SK-N-DZ (cell line): ENCODE results near the gene USF2.

Experiments used
- DNase-seq: peaks from one replicate; pipeline ENCODE4 v3.0.0-alpha.2; 2015; ENCODE audit warnings: low spot score

Gene USF2

DNA sequence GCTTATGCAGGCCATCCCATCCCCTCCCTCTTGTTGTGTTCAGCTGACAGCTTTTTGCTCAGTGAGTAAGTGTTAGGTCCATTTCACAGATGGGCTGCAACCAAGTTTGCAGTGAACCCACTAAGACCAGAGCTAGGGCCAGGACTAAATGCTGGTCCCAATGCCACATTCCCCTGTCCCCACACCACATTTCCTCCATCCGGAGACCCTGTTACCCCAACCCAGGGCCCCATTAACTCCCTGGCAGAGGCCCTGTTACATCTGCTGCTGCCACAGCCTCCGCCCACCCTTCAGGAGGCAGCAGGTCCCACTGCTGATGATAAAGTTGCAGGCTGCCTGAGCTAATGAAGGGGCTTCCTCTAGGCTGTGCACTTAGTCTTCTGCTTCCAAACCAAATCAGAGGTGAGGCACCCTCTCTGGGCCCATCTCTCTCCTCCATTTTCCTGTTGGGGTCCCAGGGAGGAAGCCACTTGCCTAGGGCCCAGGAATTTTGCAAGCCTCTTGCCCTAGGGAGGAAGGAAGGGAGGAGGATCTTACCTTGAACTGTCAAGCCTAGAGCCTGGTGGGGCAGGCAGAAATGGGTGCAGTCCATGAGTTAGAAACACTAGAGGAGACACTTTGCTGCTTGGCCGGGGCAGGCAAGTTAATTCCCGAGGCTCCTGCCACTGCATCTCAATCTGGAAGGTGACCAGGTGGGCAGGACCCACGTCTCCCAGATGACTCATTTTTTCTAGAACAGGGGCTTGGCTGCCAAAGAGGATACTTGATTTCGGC, 3.4 kb upstream of the USF2 start:
- no peak for DNase-seq

DNA sequence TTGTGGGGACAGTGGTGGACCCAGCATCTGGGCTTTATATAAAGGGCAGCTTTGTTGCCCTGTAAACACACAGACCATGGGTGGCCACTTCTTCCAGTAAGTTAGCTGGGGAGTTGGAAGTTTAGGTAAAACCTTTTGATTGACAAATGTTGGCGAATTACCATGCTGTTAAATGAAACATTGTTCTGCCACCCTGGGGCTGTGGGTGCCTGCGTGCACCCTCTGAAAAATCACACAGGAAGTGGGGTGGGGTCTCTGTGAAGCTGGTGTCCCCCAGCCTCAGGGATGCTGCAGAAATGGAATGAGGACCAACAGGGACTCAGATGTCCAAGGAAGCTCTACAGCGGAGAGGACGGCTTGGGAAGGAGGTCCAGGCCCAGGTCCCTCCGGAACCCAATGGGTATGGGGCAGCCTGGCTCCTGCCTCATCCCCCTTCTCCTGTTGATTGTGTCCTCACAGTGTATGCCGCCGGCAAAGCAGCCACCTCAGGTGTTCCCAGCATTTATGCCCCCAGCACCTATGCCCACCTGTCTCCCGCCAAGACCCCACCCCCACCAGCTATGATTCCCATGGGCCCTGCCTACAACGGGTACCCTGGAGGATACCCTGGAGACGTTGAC, 2.8 kb upstream of the USF2 start:
- DNase-seq: no peak

DNA sequence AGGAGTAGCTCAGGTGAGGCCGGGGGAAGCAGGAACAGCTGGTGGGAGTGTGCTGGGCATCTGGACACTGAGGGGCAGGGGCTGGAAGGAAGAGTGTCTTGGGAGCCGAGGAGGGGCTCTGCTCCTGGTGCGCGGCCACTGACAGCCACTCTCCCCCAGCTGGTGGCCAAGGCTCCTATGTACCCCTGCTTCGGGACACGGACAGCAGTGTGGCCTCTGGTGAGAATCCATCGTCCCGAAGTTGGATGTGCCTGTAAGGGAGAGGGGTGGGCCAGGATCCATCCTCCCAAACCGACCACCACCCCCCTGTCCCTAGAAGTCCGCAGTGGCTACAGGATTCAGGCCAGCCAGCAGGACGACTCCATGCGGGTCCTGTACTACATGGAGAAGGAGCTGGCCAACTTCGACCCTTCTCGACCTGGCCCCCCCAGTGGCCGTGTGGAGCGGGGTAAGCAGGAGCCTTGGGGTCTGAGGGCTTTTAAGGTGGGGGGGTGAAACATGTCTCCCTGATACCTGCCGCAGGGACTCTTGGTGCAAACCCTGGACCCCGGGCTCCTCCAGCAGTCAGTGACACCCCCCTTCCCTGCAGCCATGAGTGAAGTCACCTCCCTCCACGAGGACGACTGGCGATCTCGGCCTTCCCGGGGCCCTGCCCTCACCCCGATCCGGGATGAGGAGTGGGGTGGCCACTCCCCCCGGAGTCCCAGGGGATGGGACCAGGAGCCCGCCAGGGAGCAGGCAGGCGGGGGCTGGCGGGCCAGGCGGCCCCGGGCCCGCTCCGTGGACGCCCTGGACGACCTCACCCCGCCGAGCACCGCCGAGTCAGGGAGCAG, 2.0 kb upstream of the USF2 start:
- no peak for DNase-seq

DNA sequence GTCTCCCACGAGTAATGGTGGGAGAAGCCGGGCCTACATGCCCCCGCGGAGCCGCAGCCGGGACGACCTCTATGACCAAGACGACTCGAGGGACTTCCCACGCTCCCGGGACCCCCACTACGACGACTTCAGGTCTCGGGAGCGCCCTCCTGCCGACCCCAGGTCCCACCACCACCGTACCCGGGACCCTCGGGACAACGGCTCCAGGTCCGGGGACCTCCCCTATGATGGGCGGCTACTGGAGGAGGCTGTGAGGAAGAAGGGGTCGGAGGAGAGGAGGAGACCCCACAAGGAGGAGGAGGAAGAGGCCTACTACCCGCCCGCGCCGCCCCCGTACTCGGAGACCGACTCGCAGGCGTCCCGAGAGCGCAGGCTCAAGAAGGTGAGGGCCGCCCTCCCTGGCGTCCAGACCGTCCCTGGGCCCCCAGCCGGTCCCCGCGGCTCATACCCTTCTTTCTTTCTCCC, 1.4 kb upstream of the USF2 start:
- peak; percentile 34 for DNase-seq

DNA sequence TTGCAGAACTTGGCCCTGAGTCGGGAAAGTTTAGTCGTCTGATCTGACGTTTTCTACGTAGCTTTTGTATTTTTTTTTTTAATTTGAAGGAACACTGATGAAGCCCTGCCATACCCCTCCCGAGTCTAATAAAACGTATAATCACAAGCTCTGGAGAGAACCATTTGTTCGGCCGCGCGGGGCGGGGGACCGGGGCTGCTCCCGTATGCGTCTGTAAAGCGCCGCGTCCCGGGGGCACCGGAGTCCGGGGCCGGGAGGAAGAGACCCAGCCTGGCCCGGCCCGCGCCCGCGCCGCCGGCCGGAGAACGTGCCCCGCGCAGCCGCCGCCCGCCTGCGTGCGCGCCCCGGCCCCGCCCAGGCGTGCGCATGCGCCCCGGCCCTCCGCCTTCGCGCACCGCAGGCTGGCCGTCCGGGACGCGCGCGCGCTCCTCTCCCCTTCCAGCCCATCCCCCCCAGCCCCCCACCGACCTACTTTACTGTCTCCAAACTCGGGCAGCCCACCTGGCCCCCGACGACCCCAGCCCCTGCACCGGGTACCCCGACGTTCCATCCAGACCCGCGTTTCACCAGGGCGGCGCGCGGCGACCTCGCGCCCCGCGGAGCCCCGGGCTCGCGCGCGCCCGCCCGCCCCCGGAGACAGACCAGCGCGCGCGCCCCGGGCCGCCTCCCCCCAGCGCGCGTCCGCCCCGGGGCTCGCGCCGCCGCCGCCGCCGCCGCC, 785 bp upstream of the USF2 start:
- DNase-seq: peak; percentile 43

DNA sequence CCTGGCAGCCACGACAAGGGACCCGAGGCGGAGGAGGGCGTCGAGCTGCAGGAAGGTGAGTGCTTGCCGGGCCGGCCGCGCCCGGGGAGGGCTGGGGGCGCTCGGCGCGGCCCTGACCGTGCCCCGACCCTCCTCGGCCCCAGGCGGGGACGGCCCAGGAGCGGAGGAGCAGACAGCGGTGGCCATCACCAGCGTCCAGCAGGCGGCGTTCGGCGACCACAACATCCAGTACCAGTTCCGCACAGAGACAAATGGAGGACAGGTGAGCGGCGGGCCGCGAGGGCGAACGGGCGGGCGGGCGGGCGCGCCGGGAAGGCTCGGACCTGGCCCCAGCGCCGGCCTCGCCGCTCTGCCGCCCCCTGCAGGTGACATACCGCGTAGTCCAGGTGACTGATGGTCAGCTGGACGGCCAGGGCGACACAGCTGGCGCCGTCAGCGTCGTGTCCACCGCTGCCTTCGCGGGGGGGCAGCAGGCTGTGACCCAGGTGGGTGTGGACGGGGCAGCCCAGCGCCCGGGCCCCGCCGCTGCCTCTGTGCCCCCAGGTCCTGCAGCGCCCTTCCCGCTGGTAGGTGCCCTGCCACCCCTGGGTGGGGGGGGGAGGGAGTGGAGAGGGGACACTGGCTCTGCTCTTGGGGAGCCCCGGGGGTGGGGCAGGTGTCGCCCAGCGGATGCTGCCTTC, 816 bp downstream of the USF2 start:
- DNase-seq: peak; percentile 79

DNA sequence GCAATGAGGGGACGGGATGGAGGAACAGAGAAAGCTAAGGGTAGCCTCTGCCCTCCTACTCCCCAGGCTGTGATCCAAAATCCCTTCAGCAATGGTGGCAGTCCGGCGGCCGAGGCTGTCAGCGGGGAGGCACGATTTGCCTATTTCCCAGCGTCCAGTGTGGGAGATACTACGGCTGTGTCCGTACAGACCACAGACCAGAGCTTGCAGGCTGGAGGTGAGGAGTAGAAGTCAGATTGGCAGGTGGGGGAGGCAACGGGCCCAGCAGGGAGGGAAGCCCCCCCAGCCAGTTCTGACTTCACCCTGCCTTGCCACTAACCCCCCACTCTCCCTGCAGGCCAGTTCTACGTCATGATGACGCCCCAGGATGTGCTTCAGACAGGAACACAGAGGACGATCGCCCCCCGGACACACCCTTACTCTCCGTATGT, 1.6 kb downstream of the USF2 start:
- DNase-seq: no peak

DNA sequence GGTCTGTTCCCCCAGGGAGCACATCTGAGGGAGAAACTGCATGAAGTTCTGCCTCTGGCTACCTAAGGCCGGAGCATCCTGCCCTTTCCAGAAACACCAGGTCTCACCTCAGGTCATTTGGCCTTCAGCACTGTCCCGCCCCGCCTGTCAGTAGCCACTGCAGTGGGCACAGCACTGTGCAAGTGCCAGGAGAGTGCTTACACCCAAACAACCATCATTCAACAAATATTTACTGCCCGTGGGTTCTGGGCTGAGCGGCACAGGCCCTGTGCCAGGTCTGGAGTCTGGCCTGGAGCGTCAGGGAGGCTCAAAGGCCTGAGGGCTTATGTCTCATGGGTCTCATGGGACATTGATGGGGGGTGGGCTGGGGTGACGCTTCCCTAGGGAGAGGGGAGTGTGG, 2.8 kb downstream of the USF2 start:
- DNase-seq: no peak

DNA sequence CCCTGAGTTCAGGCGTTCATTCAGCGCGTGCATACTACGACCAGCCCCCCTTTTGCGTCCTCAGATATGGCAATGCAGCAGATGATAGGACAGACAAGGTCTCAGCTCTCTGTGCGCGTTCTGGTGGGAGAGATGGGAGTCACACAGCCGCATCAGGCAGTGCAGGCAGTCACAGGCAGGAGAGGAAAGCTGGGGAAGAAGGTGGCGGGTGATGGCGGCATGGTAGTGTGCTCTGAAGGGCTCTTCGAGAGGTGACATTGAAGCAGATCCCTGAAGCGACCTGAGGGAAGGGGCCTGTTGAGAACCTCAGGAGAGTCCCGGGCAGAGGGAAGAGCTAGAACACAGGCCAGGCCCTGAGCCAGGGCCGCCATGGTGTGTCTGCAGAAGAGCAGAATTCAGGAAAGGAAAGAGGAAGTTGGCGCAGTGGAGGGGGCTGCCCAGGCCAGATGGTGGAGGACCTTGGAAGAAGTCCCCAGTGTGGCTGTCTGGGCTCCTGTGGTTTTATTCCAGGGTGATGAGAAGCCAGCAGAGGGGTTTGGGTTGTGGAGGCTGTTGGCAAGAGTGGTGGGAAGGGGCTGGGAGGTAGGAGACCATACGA, 3.5 kb downstream of the USF2 start:
- DNase-seq: no peak

DNA sequence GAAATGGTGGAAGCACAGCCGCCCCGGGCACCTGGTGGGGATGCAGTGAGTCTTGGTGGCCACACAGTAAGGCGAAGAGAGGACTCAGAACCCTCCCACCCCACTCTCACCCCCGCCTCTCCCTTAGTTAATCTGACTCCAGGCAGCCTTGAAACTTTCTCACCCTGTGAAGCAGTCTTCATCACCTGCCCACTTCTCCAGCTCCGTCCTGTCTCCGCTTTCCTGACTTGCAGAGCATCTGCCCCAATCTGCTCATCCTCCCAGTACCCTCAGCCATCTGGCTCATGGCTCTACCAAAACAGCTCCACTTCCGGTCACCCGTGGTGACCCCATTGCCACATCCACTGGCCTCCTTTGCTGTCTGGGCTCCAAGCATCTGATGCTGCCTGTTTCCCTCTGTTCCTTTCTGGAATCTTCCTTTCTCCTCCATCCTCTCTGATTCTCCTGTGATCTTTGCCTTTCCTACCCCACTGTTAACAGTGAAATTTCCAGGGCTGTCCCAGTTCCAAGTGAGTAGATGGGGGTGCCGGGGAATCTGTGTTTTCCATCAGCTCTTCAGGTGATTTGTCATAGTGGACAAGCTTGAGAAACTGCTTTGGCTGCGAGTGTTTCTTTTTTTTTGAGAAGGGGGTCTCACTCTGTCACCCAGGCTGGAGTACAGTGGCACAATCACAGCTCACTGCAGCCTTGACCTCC, 4.3 kb downstream of the USF2 start:
- DNase-seq: no peak

DNA sequence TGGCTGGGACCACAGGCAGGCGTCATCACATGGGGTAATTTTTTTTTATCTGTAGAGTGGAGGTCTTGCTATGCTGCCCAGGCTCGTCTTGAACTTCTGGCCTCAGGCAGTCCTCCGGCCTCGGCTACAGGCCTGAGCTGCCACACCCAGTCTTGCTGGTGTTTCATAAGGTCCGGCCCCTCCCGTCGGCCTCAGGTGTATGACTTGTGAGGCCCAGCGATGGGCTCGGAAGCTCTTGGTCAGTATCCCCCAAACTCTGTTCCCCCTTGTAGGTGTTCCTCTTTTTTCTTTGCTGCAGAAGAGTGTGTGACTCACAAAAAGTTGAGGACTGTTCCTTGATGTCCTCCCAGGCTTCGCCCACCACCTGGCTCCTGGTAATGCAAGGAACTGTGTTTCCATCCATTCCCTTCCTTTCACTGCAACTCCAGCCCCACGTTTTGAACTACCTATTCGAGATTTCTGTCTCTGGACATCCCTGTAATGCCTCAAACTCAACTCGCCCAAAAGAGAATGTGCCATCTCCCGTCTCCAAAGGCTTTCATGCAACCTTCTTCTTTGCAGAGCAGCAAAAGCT, 5.0 kb downstream of the USF2 start:
- no peak for DNase-seq

DNA sequence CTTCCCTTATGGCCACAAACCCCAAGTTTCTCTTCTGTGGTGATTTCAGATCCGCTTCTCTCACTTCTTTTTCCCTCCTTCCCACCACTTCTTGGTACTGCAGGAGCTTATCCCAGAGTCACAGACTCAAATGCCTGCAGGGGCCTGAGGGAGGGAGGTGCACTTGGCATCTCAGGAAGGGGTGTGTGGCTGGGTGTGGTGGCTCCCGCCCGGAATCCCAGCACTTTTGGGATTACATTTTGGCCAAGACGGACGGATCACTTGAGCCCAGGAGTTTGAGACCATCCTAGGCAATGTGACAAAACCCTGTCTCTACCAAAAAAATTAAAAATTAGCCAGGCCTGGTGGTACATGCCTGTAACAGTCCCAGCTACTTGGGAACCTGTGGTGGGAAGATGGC, 5.6 kb downstream of the USF2 start:
- no peak for DNase-seq

DNA sequence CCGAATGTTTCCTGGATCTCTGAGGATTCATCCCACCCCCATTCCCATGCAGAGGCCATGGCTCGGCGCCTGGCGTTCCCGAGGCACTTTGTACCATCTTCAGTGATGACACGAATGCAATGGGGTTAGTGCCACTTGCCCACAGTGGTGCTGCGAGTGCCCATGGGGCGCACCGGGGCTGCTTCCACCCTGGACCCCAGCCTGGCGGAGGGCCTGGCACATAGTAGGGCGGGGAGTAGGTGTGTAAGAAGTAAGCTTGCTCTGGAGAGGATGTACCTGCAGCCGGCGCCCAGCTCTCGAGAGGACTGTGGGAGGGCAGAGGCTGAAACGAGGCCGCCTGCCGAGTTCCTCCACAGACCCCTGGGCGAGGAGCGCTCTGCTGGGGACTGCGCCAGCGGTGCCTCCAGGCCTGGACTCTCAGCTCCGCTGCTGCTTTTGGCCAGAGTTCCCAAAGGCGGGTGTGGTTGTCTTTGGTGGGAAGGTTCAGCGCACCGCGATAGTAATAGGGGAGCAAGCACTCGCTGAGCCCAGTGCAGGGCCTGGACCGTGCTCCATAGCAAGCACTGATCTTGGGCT, 8.0 kb downstream of the USF2 start:
- no peak for DNase-seq

DNA sequence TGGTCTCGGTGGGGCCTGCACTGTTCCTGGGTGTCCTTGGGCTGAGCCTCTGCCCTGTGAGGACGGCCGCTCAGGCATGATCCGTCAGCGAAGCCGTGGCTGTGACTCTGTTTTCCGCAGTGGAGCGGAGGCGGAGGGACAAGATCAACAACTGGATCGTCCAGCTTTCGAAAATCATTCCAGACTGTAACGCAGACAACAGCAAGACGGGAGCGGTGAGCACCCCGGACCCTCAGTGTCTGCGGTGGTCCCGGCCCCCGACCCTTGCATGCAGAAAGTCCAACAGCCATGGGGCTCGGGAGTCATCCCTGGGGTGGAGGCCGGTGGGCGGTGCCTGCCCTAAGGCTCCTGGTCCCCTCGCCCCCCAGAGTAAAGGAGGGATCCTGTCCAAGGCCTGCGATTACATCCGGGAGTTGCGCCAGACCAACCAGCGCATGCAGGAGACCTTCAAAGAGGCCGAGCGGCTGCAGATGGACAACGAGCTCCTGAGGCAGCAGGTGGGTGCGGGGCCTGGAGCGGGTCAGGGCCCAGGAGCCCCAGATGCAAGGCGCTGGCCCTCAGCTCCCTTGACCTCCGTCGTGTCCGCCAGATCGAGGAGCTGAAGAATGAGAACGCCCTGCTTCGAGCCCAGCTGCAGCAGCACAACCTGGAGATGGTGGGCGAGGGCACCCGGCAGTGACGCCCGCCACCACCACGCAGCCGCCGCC, 10.0 kb downstream of the USF2 start:
- DNase-seq: no peak

DNA sequence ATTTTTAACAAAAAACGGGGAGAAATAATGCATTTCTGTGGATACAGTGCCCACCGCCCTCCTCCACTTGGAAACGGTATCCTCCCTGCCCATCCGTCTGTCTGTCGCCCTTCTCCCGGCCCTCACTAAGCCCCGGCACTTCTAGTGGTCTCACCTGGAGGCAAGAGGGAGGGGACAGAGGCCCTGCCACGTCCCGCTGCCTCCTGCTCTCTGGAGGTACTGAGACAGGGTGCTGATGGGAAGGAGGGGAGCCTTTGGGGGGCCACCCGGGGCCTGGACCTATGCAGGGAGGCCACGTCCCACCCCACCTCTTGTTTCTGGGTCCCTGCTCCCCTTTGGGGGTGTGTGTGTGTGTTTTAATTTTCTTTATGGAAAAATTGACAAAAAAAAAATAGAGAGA, 10.6 kb downstream of the USF2 start:
- no peak for DNase-seq

DNA sequence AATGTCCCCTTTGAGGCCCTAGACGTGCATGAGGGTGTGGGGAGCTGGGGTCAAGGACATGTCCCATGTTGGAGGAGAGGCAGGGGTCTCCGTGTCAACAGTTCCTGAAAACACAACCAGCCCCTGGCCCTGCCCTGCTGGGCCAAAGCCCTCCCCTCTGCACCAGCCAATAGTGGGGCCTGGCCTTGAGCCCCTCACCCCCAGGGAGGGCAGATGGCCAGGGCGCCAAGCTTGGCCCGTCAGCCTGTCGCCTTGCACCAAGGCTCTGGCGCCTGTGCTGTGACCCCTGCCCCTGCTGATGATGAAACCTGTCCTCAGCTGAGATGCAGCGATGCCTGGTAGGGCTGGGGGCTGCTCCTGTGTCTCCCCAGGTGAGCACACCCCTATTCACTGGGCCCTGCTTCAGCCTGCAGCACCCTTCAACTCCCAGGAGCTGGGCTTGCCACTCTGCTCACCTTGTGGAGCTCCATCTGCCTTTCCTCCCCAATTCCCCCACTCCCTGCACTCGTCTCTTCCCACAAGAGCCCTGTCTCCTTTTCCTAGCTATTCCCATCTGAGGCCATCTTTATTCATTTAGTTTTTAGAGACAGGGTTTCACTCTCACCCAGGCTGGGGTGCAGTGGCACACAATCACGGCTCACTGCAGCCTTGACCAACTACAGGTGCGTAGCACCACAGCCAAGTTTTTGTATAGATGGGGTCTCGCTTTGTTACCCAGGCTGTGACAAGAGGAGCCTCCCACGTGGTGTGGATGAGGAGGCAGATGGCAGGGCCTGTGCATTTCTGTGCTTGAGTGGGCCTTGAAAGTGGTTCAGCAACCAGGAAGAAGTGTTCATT, 11.4 kb downstream of the USF2 start:
- DNase-seq: no peak

DNA sequence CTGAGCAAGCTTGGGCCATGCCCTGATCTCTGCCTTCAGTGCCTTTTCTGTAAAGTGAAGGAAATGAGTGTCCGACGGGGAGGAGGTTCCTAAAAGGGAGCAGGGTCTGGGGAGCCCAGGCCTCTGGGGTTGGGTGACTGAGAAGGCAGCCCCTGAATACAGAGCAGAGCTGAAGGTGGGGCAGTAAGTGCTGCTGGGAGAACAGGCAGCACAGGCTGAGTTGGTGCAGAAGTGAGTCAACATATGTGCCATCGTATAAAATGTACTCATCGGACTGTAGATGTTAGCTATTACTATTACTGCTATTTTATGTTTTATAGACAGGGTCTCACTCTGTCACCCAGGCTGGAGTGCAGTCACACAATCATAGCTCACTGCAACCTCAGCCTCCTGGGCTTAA, 12.5 kb downstream of the USF2 start:
- DNase-seq: no peak
